Fibroblast of skin of abdomen (primary cell): Measurements from ENCODE around the gene SLC13A3.
A peak's percentile ranks its signal among the peaks of the same experiment; 100 is the strongest.

ENCODE experiments used
- DNase-seq: peaks from one replicate; pipeline ENCODE4 v3.0.0-alpha.2; 2013

Gene SLC13A3

GRCh38 chr20:46575937-46576461, 75.3 kb downstream of the SLC13A3 start:
- DNase-seq = no peak

DNA sequence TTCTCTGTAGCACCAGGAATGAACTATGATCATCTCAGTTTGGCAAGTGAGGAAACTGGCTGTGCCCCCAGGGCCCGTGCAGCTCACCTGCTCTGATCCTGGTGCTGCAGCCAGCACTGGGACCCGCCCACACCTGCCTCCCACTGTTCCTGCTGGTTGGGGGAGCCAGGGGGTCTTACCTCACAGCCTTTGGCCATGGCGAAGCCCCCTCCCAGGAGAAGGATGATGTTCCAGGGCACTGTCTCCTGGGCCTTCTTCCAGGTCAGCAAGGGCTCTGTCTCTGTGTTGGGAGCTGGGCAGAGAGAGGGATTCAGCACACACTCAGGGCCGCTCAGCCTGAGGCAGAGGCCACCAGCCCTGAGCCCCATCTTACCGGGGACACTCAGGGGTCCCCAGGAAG, 75.9 kb downstream of the SLC13A3 start:
- no peak for DNase-seq

- DNase-seq = no peak
These were observed 77.3 kb downstream of the SLC13A3 start for GRCh38 chr20:46573788-46574584.

- no peak for DNase-seq
These were observed 78.0 kb downstream of the SLC13A3 start for GRCh38 chr20:46573234-46573633.

DNA sequence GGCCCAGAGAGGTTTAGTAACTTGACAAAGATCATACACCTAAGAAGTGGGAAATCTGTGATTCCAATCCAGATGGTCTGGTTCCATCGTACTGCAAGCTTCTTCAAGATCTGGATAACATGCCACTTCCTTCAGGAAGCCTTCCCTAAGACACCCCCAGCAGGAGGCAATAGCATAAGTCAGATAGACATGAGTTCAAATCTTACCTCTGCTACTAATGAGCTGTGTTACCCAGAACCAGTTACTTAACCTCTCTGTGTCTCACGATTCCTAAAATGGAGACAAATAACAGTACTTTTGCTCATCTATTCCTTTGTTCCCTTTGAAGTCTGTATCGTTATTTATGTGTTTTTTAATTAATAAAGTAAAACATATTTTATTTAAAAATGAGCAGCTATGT, 78.5 kb downstream of the SLC13A3 start:
- no peak for DNase-seq

DNA sequence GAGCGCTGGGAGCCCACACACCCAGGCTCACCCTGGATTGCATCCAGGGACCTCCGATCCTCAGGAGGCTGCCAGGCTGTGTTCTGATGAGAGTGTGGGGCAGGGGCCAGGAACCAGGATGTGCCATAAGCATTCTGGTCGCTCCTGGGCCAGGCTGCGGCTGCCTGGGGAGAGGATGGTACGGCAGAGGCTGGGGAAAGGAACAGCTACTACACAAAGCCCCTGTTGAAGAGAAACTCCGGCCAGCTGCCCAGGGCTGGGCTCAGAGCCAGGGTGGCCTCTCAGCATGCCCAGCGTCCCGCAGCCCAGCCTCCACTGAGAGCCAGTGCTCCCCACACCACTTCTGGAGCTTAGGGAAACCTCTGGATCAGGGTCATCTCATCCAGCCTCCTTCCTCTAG, 79.1 kb downstream of the SLC13A3 start:
- DNase-seq = no peak

DNA sequence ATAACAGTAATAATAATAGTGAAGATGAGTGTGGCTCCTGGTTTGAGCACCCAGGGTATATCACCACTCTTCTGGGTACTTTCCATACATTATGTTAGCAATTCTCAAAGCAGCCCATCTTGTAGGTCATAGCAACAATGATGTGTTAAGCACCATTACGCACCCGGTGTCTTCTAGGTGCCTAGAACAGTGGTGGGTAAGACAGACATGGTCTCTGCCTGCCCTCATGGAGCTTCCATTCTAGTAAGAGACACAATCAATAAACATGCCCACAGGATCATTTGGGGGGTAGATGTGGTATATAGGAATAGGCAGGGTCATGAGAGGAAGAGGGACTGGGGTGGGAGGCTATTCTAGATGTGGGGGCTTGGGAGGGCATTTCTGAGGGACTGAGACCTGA, 79.8 kb downstream of the SLC13A3 start:
- no peak for DNase-seq

DNA sequence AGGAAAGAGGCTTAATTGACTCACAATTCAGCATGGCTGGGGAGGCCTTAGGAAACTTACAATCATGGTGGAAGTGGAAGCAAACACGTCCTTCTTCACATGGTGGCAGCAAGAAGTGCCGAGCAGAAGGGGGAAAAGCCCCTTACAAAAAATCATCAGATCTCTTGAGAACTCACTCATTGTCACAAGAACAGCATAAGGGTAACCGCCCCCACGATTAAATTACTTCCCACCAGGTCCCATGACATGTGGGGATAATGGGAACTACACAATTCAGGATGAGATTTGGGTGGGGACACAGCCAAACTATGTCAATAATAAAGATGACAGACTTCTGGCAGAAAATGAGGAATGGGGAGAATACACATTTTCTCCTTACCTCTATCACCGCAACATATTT, 80.3 kb downstream of the SLC13A3 start:
- no peak for DNase-seq

- DNase-seq = no peak
These were observed 81.3 kb downstream of the SLC13A3 start for GRCh38 chr20:46569961-46570360.

- DNase-seq = peak; percentile 74
These were observed 82.6 kb downstream of the SLC13A3 start for GRCh38 chr20:46568570-46569129.

DNA sequence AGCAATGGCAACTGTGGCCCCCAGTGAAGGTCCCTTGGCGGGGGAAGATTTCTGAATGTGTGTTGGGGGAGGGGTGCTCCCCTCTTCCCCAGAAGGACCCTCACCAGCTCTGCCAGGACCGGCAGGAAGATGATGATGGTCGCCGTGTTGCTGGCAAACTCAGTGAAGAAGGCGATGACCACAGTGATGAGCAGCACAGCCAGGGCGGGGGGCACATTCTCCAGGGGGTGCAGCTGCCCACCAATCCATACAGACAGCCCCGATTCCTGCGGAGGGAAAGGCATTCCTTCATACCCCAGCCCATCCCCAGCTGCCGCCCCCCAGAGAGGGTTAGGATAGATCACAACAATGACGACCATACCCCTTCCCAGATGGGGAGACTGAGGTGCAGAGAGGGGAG, 85.1 kb downstream of the SLC13A3 start:
- DNase-seq = no peak

DNA sequence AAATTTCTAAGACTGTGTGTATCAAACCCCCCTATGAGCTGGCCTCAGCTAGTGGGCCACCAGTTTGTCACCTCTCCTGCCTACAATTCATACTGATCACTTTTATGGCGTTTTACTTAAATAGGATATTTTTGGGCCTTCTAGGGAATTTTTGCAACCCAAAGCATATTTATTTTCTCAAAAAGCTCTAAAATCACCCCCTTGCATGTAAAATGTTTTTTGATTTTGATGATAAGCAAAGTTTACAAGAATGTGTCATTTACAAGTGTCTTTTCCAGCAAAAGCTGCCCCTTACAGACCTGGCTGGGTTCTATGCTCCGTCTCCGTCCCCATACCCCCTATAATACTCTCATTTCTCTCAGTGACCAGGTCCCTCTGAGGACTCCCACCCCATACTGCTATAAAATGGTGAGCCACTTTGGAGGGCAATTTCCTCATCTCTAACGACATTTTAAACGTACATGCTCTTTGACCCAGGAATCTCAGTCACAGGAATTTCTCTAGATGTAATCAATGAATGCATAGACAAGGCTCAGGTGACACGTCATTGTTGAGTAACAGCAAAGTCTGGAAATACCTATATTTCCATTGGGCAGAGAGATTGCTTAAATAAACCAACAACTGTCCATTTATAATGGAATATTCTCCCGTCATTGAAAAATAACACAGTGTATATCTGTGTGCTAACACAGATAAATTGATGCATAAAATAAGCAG, 86.9 kb downstream of the SLC13A3 start:
- DNase-seq = no peak

DNA sequence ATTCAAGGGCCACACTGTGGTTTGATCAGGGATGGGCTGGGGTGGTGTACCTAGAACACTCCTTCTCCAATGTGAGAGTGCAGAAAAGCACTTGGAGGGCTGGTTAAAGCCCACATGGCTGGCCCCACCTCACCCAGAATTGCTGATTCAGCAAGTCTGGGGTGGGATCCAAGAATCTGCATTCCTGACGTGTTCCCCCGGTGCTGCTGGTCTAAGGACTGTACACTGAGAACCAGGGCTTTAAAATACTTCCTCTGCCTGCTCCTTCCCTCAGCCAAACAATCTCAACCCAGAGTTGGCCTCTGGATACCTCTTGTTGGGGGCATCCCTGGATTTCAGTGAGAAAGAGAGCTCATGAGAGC, 87.4 kb downstream of the SLC13A3 start:
- DNase-seq = no peak

DNA sequence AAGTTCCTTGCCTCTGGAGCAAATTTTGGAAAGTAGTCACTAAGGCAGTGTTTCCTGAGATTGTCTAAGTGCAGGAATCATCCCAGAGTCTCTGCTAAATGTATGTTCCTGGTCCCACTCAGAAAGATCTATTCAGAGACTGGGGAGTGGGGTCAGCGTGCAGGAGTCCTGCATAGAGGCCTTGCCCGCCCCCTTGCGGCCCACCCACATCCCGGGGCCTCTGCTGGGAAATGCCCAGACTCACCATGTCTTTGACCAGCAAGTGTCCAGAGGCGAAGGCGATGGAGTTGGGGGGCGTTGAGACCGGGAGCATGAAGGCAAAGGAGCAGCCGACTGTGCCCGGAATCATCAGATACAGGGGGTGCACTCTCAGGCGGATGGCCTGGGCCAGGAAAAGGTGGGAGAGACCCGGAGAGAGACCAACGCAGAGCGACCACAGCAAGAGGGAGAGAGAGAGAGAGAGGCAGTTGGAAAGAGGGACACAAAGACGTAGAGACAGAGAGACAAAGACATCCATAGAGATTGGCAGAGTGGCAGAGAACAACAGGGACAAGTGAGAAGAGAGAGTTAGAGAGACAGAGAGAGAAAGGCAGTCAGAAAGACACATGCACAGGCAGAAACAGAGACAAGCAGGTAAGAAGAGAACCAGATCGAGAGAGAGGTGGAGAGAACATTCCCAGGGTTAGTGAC, 87.9 kb downstream of the SLC13A3 start:
- DNase-seq = no peak

DNA sequence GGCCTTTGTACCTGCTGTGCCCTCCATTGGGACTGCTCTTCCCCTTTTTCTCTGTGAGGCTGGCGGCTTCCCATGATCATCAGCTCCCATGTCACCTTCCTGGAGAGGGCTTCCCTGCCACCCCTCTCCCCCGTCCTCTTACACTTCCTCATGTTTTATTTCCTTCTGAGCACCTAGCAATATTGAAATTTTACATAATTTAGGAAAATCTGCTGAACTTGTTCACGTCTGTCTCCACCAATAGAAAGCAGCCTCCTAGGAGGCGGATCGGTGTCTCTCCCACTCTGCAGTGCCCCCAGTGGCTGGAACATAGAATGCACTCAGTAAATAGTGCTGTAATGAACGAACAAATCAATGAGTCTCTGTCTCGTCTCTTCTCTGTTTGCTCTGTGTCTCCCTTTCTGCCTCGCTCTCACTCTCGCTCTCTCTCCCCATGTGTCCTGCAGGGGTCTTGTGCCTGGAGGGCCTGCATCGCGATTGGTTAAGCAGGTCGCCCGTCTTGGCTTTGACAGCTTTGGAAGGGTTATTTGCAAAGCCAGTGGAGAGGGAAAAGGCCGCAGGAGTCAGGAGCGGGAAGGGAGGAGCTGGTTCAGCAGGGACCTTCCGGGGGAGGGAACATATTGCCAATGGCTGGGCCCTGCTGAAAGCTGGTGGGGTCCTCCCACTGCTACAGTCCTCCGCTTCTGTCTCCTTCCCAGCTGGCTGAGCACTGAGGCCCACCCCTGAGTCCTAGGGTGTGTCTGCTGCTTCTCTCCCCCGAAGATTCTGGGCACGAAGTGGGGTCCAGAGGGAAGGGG, 88.7 kb downstream of the SLC13A3 start:
- DNase-seq = peak; percentile 52

DNA sequence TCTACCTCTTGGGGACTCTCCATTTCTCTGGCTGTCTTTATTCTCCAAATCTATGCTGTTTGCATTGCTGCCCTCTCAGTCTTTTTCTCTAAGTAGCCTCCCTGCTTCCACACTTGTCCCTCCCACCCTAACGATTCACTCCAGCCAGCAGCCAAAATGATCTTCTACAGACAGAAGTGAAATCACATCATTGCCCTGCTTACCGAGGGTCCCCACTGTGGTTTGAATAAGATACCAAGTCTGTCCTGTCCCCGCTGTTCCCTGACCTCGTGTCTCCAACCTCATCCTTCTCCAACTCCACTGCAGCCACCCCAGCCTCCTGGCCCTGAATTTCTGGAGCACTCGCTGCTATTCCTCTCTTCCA, 89.3 kb downstream of the SLC13A3 start:
- DNase-seq = no peak

- no peak for DNase-seq
These were observed 91.4 kb downstream of the SLC13A3 start for GRCh38 chr20:46559685-46560440.

DNA sequence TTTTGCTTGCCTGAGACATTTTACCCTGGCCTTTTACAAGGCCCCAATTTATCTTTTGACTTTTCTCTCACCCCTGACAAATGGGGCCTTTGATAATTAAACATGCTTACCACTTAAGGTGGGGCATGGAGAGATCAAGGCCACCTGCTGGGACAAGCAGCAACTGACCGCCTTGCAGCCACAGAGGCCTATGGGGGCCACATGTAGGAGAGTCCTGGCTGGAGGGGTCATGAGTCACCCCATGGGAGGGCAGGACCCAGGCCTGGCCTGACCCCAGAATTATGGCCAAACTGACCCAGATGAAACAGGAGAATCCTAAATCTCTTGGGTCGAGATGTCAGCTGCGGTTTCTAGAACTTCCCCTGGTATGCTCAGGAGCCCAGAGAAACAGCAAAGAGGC, 92.3 kb downstream of the SLC13A3 start:
- no peak for DNase-seq

DNA sequence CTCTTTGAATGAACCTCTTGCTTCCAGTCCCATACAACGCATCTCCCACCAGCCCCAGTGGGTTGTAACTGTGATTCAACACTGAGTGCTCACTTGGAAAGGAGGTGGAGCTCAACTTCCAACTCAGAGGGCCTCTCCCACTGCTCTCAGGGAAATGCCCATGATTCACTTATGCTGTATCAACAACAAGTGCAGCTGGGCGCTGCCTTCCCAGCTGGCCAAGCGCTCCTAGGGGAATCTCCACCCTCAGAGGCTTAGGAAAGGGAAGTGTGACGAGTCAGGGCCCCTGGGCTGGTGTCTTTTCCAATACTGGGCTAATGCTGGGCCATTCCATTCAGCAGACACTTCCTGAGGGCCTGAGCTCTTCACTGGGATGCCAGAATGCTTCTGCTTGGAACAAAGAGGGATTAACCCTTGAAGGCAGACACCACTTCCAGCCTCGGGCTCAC, 92.7 kb downstream of the SLC13A3 start:
- peak; percentile 61 for DNase-seq

DNA sequence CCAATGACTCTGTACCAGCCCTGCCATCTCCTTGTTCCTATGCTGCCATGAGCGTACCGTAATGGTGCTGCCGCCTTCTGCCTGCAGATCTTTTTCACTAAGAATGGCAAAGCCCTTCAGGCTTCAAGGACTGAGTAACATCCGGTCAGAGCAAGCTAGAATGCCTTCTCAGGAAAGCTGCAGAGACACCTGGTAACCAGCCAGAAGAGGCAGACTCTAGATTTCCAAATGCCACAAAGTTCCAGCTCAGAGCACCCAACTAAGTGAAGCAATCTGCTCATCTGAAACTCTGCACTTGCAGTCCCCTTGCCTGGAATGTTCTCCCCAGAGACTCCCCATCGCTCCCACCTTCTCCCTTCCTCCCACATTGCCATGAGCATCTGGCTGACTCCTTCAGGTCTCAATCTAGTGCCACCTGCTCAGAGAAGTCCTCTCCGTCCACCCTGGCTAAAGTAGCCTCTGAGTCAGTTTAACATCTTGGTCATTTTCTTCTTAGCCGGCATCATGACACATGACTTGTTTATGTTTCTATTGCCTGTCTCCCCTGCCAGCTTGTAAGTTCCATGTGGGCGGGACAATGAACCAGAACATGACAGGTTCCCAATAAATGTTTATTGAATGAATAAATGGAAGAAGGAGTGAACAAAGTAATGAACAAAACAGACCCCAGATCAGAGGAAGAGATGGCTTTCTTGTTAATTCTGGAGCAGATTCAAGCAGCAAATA, 93.9 kb downstream of the SLC13A3 start:
- peak; percentile 7 for DNase-seq
